Skeletal muscle satellite cell (primary cell): ENCODE measurements around the gene ADPRHL1. TPM values are rescaled to one million over a fixed set of nuclear protein-coding genes. Genes with fewer than 3 reads are reported as not detected.

Experiments used
- H3K27me3 ChIP-seq: 2 replicates; pipeline ENCODE4 v1.7.0; 2013; ENCODE audit warnings: low read length; ENCODE audit not compliant: control insufficient read depth, insufficient read depth
- H3K36me3 ChIP-seq: 2 replicates; pipeline ENCODE4 v1.7.0; 2013; ENCODE audit warnings: mild to moderate bottlenecking, control low read depth, low read length; ENCODE audit not compliant: insufficient read depth
- H3K4me1 ChIP-seq: 2 replicates; pipeline ENCODE4 v1.7.0; 2013; ENCODE audit warnings: low read length; ENCODE audit not compliant: control insufficient read depth, insufficient read depth
- H3K4me2 ChIP-seq: 2 replicates; pipeline ENCODE4 v1.7.0; 2013; ENCODE audit warnings: mild to moderate bottlenecking, low read length
- H3K4me3 ChIP-seq: 2 replicates; pipeline ENCODE4 v1.7.0; 2013; ENCODE audit warnings: low read length
- H3K9ac ChIP-seq: 2 replicates; pipeline ENCODE4 v1.7.0; 2013; ENCODE audit warnings: mild to moderate bottlenecking, low read depth, low read length, moderate library complexity
- H3K9me3 ChIP-seq: replicated peaks from 2 replicates; pipeline ENCODE4 v1.7.0; 2013; ENCODE audit warnings: mild to moderate bottlenecking, control low read depth, low read length
- total RNA-seq: library from RNA; depleted of rRNA; stranded (reverse); fragments of >200 nt; gene quantifications from 2 replicates; pipeline ENCODE4 v1.2.3, GENCODE V29; 2012; rRNA removed

The ADPRHL1 gene
- 3.9 and 4.8 TPM in 2 replicates for total RNA-seq

DNA sequence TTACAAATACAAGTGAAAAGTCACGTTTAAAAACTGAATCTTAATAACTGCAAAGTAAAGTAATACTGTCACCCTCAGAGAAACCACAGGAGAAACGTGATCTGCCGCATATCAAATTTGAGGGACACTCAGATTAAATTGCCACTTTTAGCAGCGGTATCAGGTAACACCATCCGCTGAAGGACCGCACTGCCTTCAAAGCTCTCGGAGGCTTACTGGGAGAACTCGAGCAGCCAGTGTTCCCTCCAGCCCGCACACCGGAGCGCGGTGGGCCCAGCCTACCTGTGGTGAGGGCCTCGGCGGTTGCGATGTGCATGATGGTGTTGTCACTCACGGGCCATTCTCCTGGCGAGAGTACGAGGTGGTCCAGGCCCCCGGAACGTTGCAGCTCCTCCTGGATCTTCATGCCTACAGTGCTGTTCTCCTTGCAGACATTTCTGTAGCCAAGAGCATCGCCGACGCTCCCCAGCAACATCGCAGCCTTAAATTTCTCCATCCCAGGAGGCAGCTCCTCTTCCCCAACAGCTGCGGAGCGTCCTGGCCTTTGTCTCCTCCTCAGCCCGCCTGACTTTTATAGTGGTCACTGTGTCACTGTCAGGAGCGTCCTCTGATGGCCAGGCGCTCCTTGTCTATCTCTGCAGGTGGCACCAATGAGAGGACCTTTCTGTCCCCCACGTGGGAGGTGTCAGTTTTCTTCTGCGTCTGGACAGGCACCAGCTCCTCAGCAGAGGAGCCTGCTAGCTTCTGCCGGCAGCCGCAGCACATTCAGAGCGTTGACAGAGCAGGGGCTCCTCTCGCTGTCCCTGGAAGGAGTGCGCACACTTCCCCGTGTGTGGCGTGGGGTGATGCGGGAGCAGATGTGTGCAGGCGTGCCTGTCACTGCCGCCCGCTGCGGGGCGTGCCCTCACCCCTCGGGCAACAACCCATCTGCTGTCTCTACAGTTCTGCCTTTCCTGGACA lies at the start of gene ADPRHL1:
TSS of gene ADPRHL1 (minus strand) at position 547 of the 960 bp plus-strand sequence. CDS start at position 496, 51 bp downstream.
- Histone ChIP-seq H3K36me3 (peaks cover 36% of the 10 kb centered on the region), H3K4me3 (no peak within 1 kb of the TSS), H3K9me3 (no peaks in the 10 kb centered on the region), H3K4me2 (no peak within 1 kb of the TSS), H3K9ac (no peak within 1 kb of the TSS), H3K27me3 (no peaks in the 10 kb centered on the region), H3K4me1 (peaks cover 14% of the 10 kb centered on the region)

DNA sequence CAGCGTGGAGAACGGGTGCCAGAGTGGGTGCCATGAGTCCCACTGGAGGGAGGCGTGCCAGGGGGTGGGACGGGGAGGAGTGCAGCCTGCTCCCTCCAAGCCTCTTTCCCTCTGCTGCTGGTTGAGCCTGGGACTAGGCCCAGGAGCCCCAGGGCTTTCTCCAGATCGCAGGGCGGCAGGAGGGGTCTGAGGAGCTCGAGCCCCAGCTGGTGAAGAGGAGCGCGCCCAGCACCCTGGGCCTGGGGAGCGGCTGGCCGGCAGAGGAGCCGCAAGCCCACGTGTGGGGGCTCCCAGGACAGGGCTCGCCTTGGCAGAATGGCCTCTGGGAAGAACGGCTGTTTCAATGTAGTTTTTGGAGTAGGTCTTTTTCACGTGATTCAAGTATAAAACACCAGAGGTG lies 49.4 kb upstream of the ADPRHL1 start:
- Histone ChIP-seq H3K4me1 (peaks cover 6% of the 10 kb centered on the region), H3K4me2 (no peak overlapping the region), H3K9me3 (no peaks in the 10 kb centered on the region), H3K27me3 (no peaks in the 10 kb centered on the region), H3K9ac (no peak overlapping the region), H3K36me3 (peaks cover 92% of the 10 kb centered on the region), H3K4me3 (no peak overlapping the region)

DNA sequence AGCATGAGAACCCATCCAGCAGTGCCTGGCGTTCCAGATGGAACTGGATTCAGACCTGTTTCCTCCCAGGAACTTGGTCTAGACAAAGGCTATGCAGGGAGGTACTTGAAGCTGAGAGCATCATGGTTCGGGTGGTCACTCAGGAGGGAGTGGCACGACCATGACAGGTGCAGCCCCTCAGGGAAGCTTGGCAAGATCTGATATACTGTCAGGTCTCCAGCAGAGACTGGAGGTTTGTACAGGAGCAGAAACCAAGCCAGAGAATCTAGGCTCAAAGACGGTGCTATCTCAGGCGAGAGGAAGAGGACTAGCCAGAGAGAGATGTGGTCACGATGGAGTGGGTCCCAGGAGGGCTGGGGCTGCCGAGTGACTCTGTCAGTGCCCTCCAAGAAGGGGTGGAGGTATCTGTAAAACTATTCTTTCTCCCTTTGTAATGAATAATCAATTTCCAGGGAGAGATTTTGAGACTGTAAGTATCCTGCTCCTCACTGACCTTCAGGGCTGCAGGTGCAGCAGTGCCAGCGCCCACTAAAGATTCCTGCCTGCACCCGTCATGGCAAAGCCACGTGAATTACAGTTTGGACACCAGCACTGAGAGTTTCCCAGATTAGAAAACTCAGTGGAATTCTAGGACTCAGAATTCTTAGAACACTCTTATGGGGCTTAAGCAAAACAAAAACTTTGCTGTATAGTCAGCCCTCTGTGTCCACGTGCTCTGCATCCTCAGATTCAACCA lies 47.4 kb upstream of the ADPRHL1 start:
- H3K36me3 ChIP-seq = peaks cover 95% of the 10 kb centered on the region

GRCh38 chr13:113499936-113500335 lies 46.6 kb upstream of the ADPRHL1 start:
- H3K4me2 ChIP-seq = no peak overlapping the region
- H3K27me3 ChIP-seq = no peaks in the 10 kb centered on the region
- H3K9ac ChIP-seq = no peak overlapping the region
- H3K9me3 ChIP-seq = no peaks in the 10 kb centered on the region
- H3K36me3 ChIP-seq = peaks cover 93% of the 10 kb centered on the region
- H3K4me3 ChIP-seq = no peak overlapping the region
- peaks cover 14% of the 10 kb centered on the region for H3K4me1 ChIP-seq

More for the DNA sequence above, 47.4 kb upstream of the ADPRHL1 start:
- no peaks in the 10 kb centered on the region for H3K27me3 ChIP-seq
- no peak overlapping the region for H3K4me2 ChIP-seq
- peaks cover 9% of the 10 kb centered on the region for H3K4me1 ChIP-seq
- no peak overlapping the region for H3K4me3 ChIP-seq
- H3K9me3 ChIP-seq = no peaks in the 10 kb centered on the region
- no peak overlapping the region for H3K9ac ChIP-seq

GRCh38 chr13:113498905-113499304 lies 45.6 kb upstream of the ADPRHL1 start:
- Histone ChIP-seq H3K4me2 (no peak overlapping the region), H3K4me1 (peaks cover 19% of the 10 kb centered on the region), H3K27me3 (no peaks in the 10 kb centered on the region), H3K4me3 (no peak overlapping the region), H3K36me3 (peaks cover 83% of the 10 kb centered on the region), H3K9me3 (no peaks in the 10 kb centered on the region), H3K9ac (no peak overlapping the region)

DNA sequence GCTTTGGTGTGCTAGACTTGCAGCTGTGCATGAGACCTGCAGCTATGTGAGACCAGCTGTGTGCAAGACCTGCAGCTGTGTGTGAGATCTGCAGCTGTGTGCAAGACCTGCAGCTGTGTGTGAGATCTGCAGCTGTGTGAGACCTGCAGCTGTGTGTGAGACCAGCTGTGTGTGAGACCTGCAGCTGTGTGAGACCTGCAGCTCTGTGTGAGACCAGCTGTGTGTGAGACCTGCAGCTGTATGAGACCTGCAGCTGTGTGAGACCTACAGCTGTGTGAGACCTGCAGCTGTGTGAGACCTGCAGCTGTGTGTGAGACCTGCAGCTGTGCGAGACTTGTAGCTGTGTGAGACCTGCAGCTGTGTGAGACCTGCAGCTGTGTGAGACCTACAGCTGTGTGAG lies 43.9 kb upstream of the ADPRHL1 start:
- peaks cover 67% of the 10 kb centered on the region for H3K36me3 ChIP-seq
- no peak overlapping the region for H3K4me3 ChIP-seq

DNA sequence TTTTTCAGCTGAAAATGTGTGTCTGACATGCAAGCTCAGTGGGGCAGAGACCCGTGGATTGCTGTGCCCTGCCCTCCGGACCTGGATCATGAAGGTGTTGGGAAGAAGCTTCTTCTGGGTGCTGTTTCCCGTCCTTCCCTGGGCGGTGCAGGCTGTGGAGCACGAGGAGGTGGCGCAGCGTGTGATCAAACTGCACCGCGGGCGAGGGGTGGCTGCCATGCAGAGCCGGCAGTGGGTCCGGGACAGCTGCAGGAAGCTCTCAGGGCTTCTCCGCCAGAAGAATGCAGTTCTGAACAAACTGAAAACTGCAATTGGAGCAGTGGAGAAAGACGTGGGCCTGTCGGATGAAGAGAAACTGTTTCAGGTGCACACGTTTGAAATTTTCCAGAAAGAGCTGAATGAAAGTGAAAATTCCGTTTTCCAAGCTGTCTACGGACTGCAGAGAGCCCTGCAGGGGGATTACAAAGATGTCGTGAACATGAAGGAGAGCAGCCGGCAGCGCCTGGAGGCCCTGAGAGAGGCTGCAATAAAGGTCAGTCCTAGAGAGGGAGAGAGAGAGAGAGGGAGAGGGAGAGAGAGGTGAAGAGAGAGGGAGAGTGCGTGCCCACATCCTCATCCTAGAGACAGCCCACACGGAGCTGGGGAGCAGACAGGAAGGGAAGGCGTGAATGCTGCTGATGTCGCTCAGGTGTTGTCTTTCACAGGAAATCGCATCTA lies 42.4 kb upstream of the ADPRHL1 start:
- peak overlapping the region; percentile 9 for H3K4me3 ChIP-seq
- peaks cover 39% of the 10 kb centered on the region for H3K4me1 ChIP-seq
- H3K36me3 ChIP-seq = peaks cover 53% of the 10 kb centered on the region
- no peaks in the 10 kb centered on the region for H3K9me3 ChIP-seq
- no peaks in the 10 kb centered on the region for H3K27me3 ChIP-seq
- peak overlapping the region; percentile 43 for H3K4me2 ChIP-seq
- H3K9ac ChIP-seq = no peak overlapping the region

More for the DNA sequence above, 43.9 kb upstream of the ADPRHL1 start:
- no peaks in the 10 kb centered on the region for H3K9me3 ChIP-seq
- peaks cover 33% of the 10 kb centered on the region for H3K4me1 ChIP-seq
- H3K9ac ChIP-seq = no peak overlapping the region
- no peaks in the 10 kb centered on the region for H3K27me3 ChIP-seq
- no peak overlapping the region for H3K4me2 ChIP-seq

DNA sequence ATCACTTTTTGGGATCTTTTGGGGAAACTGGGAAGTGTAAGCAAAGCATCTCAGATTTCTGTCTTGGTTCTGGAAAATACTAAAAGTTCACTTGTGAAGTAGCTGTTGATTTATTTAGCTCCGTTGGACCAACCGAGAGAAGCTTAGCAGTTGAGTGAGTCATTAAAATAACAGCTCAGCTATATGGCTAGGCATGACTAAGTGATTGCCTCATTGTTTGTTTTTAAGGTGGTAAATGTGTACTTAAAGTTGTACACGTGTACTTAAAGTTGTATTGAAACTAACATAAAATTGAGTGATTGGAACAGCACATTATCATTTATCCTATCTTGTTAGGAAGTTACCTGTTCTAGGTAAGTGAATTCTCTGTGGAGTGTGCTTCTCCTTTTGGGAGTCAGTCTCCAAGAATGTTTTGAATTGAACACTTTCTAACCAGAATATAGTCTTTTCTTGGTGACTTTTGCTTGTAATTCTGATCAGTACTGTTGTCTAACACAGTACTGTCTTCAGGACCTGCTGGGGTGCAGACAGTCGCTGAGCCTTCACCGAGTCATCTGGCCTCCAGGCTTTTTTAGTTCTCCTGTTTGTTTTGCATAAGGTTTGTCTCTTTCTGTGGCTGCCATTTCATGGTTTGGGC lies 40.1 kb upstream of the ADPRHL1 start:
- Histone ChIP-seq H3K9ac (peak overlapping the region; percentile 6), H3K4me3 (peak overlapping the region; percentile 57)

DNA sequence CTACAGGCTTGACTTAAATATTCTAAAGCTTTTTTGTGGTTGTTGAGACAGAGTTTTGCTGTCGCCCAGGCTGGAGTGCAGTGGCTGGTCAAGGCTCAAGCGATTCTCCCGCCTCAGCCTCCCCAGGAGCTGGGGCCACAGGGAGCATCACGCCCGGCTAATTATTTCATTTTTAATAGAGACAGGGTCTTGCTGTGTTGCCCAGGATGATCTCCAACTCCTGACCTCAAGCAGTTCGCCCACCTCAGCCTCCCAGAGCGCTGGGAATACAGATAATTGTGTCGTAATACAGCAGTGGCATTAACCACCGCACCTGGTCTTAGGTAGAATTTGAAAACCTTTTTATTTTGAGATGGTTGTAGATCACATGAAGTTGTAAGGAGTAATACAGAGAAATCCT lies 38.7 kb upstream of the ADPRHL1 start:
- Histone ChIP-seq H3K9ac (peak overlapping the region; percentile 96), H3K36me3 (peaks cover 18% of the 10 kb centered on the region), H3K4me3 (peak overlapping the region; percentile 84), H3K9me3 (no peaks in the 10 kb centered on the region), H3K27me3 (no peaks in the 10 kb centered on the region), H3K4me1 (peaks cover 51% of the 10 kb centered on the region), H3K4me2 (peak overlapping the region; percentile 99)

More for the DNA sequence above, 40.1 kb upstream of the ADPRHL1 start:
- H3K4me2 ChIP-seq = peak overlapping the region; percentile 99
- H3K27me3 ChIP-seq = no peaks in the 10 kb centered on the region
- peaks cover 31% of the 10 kb centered on the region for H3K36me3 ChIP-seq
- H3K4me1 ChIP-seq = peaks cover 44% of the 10 kb centered on the region
- H3K9me3 ChIP-seq = no peaks in the 10 kb centered on the region

GRCh38 chr13:113491418-113491883 lies 38.2 kb upstream of the ADPRHL1 start:
- Histone ChIP-seq H3K4me1 (peaks cover 51% of the 10 kb centered on the region), H3K9me3 (no peaks in the 10 kb centered on the region), H3K9ac (peak overlapping the region; percentile 96), H3K4me2 (peak overlapping the region; percentile 99), H3K36me3 (peaks cover 12% of the 10 kb centered on the region), H3K27me3 (no peaks in the 10 kb centered on the region), H3K4me3 (peak overlapping the region; percentile 84)
